ENCODE results near the gene KLK15.

DNA sequence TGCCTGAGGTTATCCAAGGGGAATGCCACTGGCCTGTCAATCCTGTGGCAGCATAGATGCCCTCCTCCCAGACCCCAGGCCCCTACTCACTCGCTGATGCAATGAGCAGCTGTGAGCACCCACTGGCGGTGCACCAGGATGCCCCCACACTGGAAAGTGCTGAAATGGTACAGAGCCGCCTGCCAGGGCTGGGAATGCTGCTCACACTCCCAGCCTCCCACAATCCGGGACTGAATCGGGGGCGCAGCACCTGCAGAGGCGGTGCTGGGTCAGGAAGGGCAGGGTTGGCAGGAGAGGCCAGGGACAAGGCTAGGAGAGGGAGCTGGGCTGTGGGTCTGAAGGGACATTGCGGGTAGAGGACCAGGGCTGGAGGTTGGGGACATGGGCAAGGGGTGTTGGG, 11.8 kb downstream of the KLK15 start:
- TF ChIP-seq GATA2 (IDR thresholded peaks at IDR 0.05; ENCODE audit: low read depth, low read length) (no peak), GATA3 (IDR thresholded peaks at IDR 0.05; ENCODE audit: low read depth, low read length) (no peak)

All from SH-SY5Y (cell line).